Nephron (organoid): Measurements from ENCODE around the gene FER1L5.
"Not testable (repeated sequence)": the region's sequence is repeated elsewhere in the genome, so short reads cannot be mapped to it uniquely, and the experiment has no call there.

ENCODE experiments used
- H3K27ac Mint-ChIP-seq, 3 experiments: 2 replicates each; pipeline ENCODE4 v1.8.0; 2020; ENCODE audit warnings: mixed read lengths in 3 of 3, mild to moderate bottlenecking in 2 of 3, moderate library complexity in 1 of 3
- H3K27me3 Mint-ChIP-seq: 2 replicates; pipeline ENCODE4 v1.8.0; 2021; ENCODE audit warnings: low read depth, mild to moderate bottlenecking, moderate library complexity, mixed read lengths
- H3K36me3 Mint-ChIP-seq: 2 replicates; pipeline ENCODE4 v1.8.0; 2020; ENCODE audit warnings: low read depth, mixed read lengths
- H3K4me1 Mint-ChIP-seq: 2 replicates; pipeline ENCODE4 v1.8.0; 2020; ENCODE audit warnings: mixed read lengths
- H3K4me3 Mint-ChIP-seq, 3 experiments: 2 replicates each; pipeline ENCODE4 v1.8.0; 2020; ENCODE audit warnings: mild to moderate bottlenecking in 3 of 3, mixed read lengths in 3 of 3, moderate library complexity in 2 of 3
- H3K9me3 Mint-ChIP-seq: 2 replicates; pipeline ENCODE4 v1.8.0; 2020; ENCODE audit warnings: mixed read lengths
- CTCF ChIP-seq, 3 experiments: fragments of 200-600 bp; sonication (generic); IDR thresholded peaks; one replicate each; pipeline ENCODE4 v1.5.0; 2021; ENCODE audit warnings: antibody characterized with exemption in 3 of 3; ENCODE audit not compliant: unreplicated experiment in 3 of 3

Gene FER1L5

DNA sequence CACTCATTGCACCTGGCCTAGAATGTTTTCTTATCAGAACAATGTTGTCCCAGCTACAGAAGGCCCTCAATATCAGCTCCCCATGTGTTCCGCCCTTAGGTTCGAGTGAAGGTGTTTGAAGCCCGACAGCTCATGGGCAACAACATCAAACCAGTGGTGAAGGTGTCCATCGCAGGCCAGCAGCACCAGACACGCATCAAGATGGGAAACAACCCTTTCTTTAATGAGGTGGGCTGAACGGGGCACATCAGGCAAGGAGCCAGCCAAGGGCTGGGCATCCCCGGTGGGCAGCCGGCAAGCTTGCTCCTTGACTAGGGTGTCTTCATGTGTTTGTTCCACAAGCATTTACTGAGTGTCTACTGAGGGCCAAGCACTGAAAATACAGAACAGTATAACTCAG lies 9.2 kb downstream of the FER1L5 start:
- no peaks in the 10 kb centered on the region for H3K36me3 Mint-ChIP-seq
- TF ChIP-seq CTCF (IDR thresholded peaks at IDR 0.05; ENCODE audit: unreplicated experiment in 3 of 3), result no peak
- H3K27ac Mint-ChIP-seq, result no peak overlapping the region
- H3K9me3 Mint-ChIP-seq, result no peaks in the 10 kb centered on the region
- H3K4me3 Mint-ChIP-seq, result no peak overlapping the region
- no peaks in the 10 kb centered on the region for H3K4me1 Mint-ChIP-seq
- peaks cover 4% of the 10 kb centered on the region for H3K27me3 Mint-ChIP-seq

GRCh38 chr2:96654791-96655190 lies 12.2 kb downstream of the FER1L5 start:
- not testable (repeated sequence) for H3K4me1 Mint-ChIP-seq, H3K9me3 Mint-ChIP-seq, H3K27ac Mint-ChIP-seq, H3K36me3 Mint-ChIP-seq, H3K4me3 Mint-ChIP-seq, H3K27me3 Mint-ChIP-seq

DNA sequence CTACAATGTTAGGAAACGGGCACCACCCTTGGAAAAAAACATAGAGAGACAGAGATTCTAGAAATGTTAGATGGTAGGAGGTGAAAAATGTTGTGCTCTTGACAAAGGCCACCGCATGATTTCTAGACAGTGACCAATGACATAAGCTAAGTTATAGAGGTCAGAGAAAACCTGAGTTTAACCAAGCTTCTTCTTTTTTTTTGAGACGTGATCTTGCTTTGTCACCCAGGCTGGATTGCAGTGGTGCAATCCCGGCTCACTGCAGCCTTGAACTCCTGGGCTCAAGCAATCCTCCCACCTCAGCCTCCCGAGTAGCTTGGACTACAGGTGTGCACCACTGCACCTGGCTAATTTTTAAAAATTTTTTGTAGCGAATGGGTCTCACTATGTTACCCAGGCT lies 13.0 kb downstream of the FER1L5 start:
- TF ChIP-seq CTCF (IDR thresholded peaks at IDR 0.05; ENCODE audit: unreplicated experiment in 3 of 3), result no peak
- H3K36me3 Mint-ChIP-seq, result peaks cover 3% of the 10 kb centered on the region
- no peaks in the 10 kb centered on the region for H3K4me1 Mint-ChIP-seq
- H3K4me3 Mint-ChIP-seq, result no peak overlapping the region
- no peaks in the 10 kb centered on the region for H3K9me3 Mint-ChIP-seq
- H3K27ac Mint-ChIP-seq, result no peak overlapping the region
- peaks cover 4% of the 10 kb centered on the region for H3K27me3 Mint-ChIP-seq

GRCh38 chr2:96656540-96656939 lies 14.0 kb downstream of the FER1L5 start:
- Mint-ChIP-seq H3K9me3 (no peaks in the 10 kb centered on the region), H3K36me3 (peaks cover 3% of the 10 kb centered on the region), H3K27ac (no peak overlapping the region), H3K4me3 (no peak overlapping the region), H3K4me1 (no peaks in the 10 kb centered on the region), H3K27me3 (peaks cover 4% of the 10 kb centered on the region)
- no peak for TF ChIP-seq CTCF (IDR thresholded peaks at IDR 0.05; ENCODE audit: unreplicated experiment in 3 of 3)

- Mint-ChIP-seq H3K36me3 (peaks cover 3% of the 10 kb centered on the region), H3K27ac (no peak overlapping the region), H3K4me3 (no peak overlapping the region), H3K9me3 (peaks cover 5% of the 10 kb centered on the region), H3K4me1 (no peaks in the 10 kb centered on the region), H3K27me3 (peaks cover 4% of the 10 kb centered on the region)
- TF ChIP-seq CTCF (IDR thresholded peaks at IDR 0.05; ENCODE audit: unreplicated experiment in 3 of 3), result no peak
Measured at GRCh38 chr2:96661324-96661723, 18.8 kb downstream of the FER1L5 start.

- Mint-ChIP-seq H3K9me3 (peaks cover 5% of the 10 kb centered on the region), H3K27me3 (peaks cover 4% of the 10 kb centered on the region), H3K36me3 (peaks cover 3% of the 10 kb centered on the region), H3K4me3 (no peak overlapping the region), H3K4me1 (no peaks in the 10 kb centered on the region), H3K27ac (no peak overlapping the region)
- no peak for TF ChIP-seq CTCF (IDR thresholded peaks at IDR 0.05; ENCODE audit: unreplicated experiment in 3 of 3)
Measured at GRCh38 chr2:96662360-96662759, 19.8 kb downstream of the FER1L5 start.
